ENCODE data around the gene RNASE9.

GRCh38 chr14:20555845-20556244 is 5.0 kb downstream of the RNASE9 start:
- TF ChIP-seq REST (IDR thresholded peaks at IDR 0.05) (no peak), CTCF (IDR thresholded peaks at IDR 0.05; ENCODE audit: low read depth, low read length, missing input control) (no peak), YY1 (IDR thresholded peaks at IDR 0.05) (no peak), TAF1 (conservative IDR thresholded peaks at IDR 0.05) (no peak), HNF4A (conservative IDR thresholded peaks at IDR 0.05) (no peak), SP1 (IDR thresholded peaks at IDR 0.05) (no peak), EGR1 (IDR thresholded peaks at IDR 0.05; ENCODE audit: low read depth in 2 of 2) (no peak), RAD21 (IDR thresholded peaks at IDR 0.05) (no peak), MAX (IDR thresholded peaks at IDR 0.05) (no peak), ZBTB33 (IDR thresholded peaks at IDR 0.05) (no peak), ATF3 (IDR thresholded peaks at IDR 0.05) (no peak), FOXA1 (IDR thresholded peaks at IDR 0.05) (no peak), NR2F2 (IDR thresholded peaks at IDR 0.05) (no peak), HNF4G (IDR thresholded peaks at IDR 0.05) (no peak)
